Measurements from ENCODE around the gene BTLA.
A peak's percentile ranks its signal among the peaks of the same experiment; 100 is the strongest.
"Not testable (repeated sequence)": the region's sequence is repeated elsewhere in the genome, so short reads cannot be mapped to it uniquely, and the experiment has no call there.

The BTLA gene

GRCh38 chr3:112437146-112438022, 61.9 kb downstream of the BTLA start:
- peak; percentile 52 for DNase-seq (ENCODE audit: low read depth)

GRCh38 chr3:112429960-112430359, 69.3 kb downstream of the BTLA start:
- DNase-seq (ENCODE audit: low read depth): no peak

GRCh38 chr3:112427123-112427522, 72.1 kb downstream of the BTLA start:
- DNase-seq (ENCODE audit: low read depth): no peak

GRCh38 chr3:112425858-112426750, 73.2 kb downstream of the BTLA start:
- DNase-seq (ENCODE audit: low read depth): no peak

GRCh38 chr3:112425382-112425781, 73.9 kb downstream of the BTLA start:
- DNase-seq (ENCODE audit: low read depth): no peak

- DNase-seq (ENCODE audit: low read depth): no peak
Measured at GRCh38 chr3:112424394-112424793, 74.9 kb downstream of the BTLA start.

GRCh38 chr3:112422921-112423320, 76.4 kb downstream of the BTLA start:
- DNase-seq (ENCODE audit: low read depth): not testable (repeated sequence)

- not testable (repeated sequence) for DNase-seq (ENCODE audit: low read depth)
Measured at GRCh38 chr3:112418526-112418925, 80.7 kb downstream of the BTLA start.

- no peak for DNase-seq (ENCODE audit: low read depth)
Measured at GRCh38 chr3:112417696-112418318, 81.5 kb downstream of the BTLA start.

- DNase-seq (ENCODE audit: low read depth): no peak
Measured at GRCh38 chr3:112416391-112417212, 82.7 kb downstream of the BTLA start.

GRCh38 chr3:112415390-112415789, 83.9 kb downstream of the BTLA start:
- no peak for DNase-seq (ENCODE audit: low read depth)
